GM12892 (cell line): ENCODE measurements around the gene ARHGEF19.
"Not testable (repeated sequence)": the region's sequence is repeated elsewhere in the genome, so short reads cannot be mapped to it uniquely, and the experiment has no call there.

Experiments used
- DNase-seq: peaks from one replicate; pipeline ENCODE4 v3.0.0; 2011; ENCODE audit not compliant: insufficient read length
- FAIRE-seq: peaks from 2 replicates; lab custom pipeline; 2011; peaks lifted over from hg19 to GRCh38; lab: Jason Lieb, UNC
- POLR2A ChIP-seq: IDR thresholded peaks from 2 replicates; pipeline ENCODE4 v1.6.1; 2011; ENCODE audit warnings: low read depth, low read length, control low read depth
- POLR2AphosphoS5 ChIP-seq: IDR thresholded peaks from 2 replicates; pipeline ENCODE4 v1.6.1; 2011; ENCODE audit warnings: low read depth, low read length, control low read depth
- TAF1 ChIP-seq: IDR thresholded peaks from 2 replicates; pipeline ENCODE4 v1.6.1; 2011; ENCODE audit warnings: low read depth, mild to moderate bottlenecking, control low read depth, low read length, borderline replicate concordance

ARHGEF19 gene

DNA sequence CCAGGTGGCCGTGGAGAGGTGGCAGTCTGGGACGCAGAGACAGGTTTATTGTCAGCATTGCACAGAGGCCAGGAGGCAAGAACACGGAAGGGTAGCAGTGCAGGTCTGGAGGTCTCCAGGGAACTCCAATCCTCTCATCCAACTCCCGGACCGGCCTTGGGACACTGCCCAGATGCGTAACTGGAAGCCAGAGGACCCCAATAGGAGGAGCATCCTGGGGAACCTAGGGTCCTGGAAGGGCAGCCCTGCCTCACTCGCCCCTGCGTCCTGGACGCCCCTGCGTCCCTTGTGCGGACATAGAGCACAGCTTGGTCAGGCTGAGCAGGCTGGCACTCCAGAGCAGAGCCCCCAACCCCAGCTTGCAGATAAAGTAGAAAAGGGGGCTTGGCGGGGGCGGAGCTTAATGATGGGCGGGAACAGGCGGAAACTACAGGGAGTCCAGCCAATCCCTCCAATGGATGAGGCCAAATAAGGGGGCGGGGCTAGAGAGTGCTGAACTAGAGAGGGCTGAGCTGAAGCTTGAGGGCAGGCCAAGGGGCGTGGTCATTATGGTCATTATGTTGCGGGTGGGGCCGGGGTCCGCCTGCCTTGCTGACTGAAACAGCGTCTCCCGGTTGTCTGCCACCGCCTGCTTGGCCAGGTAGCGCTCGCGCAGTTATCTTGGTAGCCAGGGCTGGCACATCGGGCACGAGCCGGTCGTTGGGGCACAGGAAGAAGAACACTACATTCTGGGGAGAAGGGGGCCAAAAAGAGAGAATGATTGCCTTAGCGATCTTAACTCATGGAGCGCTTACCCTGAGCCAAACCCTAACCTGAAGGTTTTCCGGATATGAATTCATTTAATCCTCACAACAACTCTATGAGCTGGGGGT lies 3.7 kb upstream of the ARHGEF19 start:
- FAIRE-seq (no peak), DNase-seq (peak; percentile 57)
- TF ChIP-seq POLR2A = no peak
- TF ChIP-seq TAF1 = no peak
- no peak for TF ChIP-seq POLR2AphosphoS5

GRCh38 chr1:16215240-16215639 lies 2.8 kb upstream of the ARHGEF19 start:
- FAIRE-seq, DNase-seq: not testable (repeated sequence)

- DNase-seq, FAIRE-seq: not testable (repeated sequence)
Measured at GRCh38 chr1:16213544-16213943, 1.1 kb upstream of the ARHGEF19 start.

DNA sequence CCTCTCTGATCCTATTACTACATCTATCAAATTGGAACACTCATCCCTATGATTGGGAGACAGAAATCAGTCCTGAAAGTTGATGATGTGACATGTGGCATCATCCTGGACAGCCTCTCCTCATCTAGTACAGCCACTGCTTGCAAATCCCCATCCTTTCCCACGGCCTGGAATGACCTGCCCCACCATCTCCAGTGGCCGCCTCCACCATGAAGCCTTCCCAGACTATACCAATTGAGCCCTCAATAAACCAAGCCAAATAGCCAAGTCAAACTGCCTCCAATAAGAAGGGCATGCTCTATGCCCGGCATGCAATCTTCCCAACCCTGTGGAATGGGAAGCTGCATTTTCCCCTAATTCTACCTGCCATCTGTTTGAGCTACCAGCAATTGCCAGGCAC lies 561 bp upstream of the ARHGEF19 start:
- no peak for DNase-seq
- FAIRE-seq = no peak
- TF ChIP-seq TAF1 (no peak), POLR2A (no peak), POLR2AphosphoS5 (no peak)

GRCh38 chr1:16211824-16212223 lies 628 bp downstream of the ARHGEF19 start:
- DNase-seq (no peak), FAIRE-seq (no peak)
- no peak for TF ChIP-seq TAF1
- TF ChIP-seq POLR2A = no peak
- no peak for TF ChIP-seq POLR2AphosphoS5

GRCh38 chr1:16210581-16210980 lies 1.9 kb downstream of the ARHGEF19 start:
- FAIRE-seq (no peak), DNase-seq (no peak)
- TF ChIP-seq POLR2A (no peak), POLR2AphosphoS5 (no peak), TAF1 (no peak)

DNA sequence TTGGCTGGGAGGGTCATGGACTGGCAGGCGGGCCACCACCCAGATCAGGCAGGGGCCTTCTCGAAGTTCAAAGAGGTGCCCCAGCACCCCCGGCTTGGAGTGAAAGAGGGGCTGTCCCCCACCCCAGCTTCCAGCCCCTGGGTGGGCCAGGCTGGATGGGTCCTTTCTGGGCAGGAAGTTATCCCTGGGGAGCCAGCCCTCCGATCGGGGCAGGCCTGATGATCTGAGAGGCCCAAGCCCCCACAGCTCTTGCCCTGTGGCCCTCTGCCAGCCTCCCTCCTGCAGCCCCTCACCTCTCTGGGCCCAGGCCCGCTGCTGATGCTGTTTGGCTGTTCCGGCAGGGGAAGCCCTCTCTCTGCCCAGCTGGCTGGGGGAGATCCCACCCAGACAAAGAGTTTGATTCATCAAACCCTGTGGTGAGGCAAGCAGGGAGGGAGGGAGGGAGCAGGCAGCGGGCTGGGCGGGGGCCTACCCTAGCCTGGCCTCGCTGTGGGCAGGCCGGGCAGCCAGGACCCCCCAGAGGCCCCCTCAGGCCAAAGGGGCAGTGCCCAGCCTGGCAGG lies 2.5 kb downstream of the ARHGEF19 start:
- TF ChIP-seq TAF1 (no peak), POLR2A (no peak), POLR2AphosphoS5 (no peak)
- no peak for FAIRE-seq

DNA sequence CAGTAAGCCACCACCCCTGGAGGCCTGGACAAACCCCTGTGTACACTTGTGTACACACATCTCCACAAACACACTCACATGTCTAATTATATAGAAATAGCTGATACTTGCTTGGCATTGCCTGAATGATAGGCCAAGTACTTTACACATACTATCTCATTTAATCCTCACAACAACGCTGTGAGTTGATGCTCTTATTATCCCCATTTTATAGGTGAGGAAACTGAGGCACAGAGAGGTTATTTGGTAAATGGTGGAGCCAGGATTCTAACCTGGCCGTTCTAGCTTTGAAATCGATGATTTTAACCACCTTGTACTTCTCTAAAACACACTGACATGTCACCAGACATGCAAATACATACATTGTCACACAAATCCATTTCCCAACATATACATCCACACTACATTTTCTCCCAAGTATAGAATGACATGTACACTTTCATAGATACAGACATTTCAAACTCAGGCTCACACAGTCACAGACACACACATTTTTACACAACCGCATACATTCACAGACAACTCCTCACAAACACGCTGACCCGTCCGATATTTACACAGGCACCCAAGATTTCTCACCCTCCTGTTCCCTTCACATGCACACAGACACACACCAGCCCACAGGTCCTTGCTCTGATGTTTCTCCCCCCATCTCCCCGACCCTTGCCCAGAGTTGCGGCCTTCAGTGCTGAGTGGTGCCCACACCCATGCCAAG lies 3.2 kb downstream of the ARHGEF19 start:
- TF ChIP-seq POLR2A (no peak), TAF1 (no peak), POLR2AphosphoS5 (no peak)
- no peak for FAIRE-seq
- DNase-seq = no peak

More for the DNA sequence above, 2.5 kb downstream of the ARHGEF19 start:
- DNase-seq = no peak

DNA sequence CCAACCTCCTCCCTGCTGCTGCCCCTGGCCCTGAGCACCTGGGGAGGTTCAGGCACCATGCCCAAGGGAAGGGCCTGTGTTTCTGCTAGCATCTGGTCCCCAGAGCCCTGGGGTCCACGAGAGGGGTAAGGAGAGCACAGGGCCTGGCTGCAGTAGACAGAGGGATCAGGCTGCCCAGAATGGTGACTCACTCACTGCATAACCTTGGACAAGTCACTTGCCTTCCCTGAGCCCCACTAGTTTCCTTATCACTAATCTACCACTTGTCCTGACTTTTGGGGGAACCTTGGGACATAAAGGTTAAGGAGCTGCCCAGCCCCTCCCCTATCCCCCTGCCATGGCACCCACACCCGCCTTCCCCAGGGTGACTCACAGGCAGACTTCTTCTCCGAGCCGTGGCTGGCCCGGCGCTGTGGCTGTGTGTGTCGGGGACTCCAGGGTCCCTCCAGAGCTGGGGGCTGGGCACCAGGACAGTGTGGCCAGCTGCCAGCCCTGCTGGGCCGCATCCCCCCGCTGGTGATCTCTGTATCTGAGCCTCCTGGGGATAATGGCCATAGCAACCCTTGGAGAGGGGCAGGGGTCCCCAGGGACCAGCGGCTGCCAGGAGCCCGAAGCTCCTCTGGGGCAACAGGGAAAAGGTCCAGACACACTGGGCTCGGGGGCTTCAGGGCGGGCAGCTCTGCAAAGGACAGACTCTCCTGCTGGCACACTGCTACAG lies 4.0 kb downstream of the ARHGEF19 start:
- DNase-seq = no peak
- no peak for FAIRE-seq
- TF ChIP-seq POLR2AphosphoS5 = no peak
- TF ChIP-seq POLR2A = no peak
- no peak for TF ChIP-seq TAF1

DNA sequence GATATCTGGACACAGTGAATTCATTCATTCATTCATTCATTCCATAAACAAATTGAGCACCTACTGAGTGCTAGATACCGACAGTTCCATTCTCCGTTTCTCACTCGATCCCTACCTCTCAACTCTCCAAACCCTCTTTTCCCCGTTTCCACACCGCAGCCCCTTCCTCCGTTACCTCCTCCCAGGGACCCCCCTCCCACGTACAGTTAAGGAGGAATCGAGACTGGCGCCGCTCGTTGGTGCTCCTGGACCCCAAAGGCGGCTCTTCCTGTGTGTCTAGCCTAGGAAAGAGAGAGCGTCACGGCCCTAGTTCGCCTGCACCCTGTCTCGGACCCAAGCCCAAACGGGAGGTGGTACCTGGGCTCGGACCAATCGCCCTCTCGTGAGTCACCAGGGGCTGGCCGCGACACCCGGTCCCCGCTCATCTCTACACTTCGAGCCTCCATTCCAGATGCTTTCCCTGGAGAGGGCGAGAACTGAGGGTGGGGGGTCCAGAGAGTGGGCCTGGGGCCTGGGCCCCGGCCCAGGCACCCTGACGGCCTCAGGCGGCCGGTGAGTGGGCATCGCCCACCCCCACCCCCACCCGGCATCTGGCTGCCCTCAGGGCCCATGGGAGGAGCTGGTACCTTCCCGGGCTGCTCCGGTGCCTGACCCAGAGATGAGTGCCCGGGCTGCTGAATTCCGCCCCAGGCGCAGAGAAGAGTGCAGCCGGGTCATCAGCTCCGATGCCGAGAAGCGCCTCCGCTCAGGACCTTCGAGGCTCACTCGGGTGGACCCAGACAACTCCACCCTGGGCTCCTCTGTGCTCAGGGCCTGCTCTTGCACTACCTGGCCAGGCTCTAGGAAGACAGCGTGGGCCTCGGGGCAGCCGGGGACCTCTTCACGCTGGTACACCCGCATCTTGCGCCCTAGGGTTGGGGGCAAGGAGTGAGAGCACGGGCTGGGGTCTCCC lies 4.9 kb downstream of the ARHGEF19 start:
- DNase-seq (no peak), FAIRE-seq (no peak)
- no peak for TF ChIP-seq POLR2AphosphoS5
- no peak for TF ChIP-seq TAF1
